K562 (cell line): ENCODE results near the gene KLHL6. TPM values are rescaled to one million over a fixed set of nuclear protein-coding genes. Genes with fewer than 3 reads are reported as not detected.

Experiments
- ATAC-seq: fragments of 200-7000 bp; cut with Tn5 transposase; 3 replicates; pipeline ENCODE4 v1.9.1; 2020; ENCODE audit warnings: moderate library complexity
- BruUV-seq: library from RNA; stranded (reverse); fragments of 400-500 nt; replicated peaks from 2 replicates; lab custom pipeline; 2021; lab: Mats Ljungman, UMichigan
- CTCF ChIA-PET: fragments of 300-600 bp; formaldehyde crosslinking; extraction: SDS; loops from one replicate; lab custom pipeline; 2021; ENCODE audit warnings: low intra/inter-chr PET ratio; lab: Yijun Ruan, JAX
- POLR2A ChIA-PET: fragments of 300-600, 350-650 bp; sonication (Branson Sonifier 250); formaldehyde crosslinking; extraction: SDS; loops from one replicate; lab custom pipeline; 2021; ENCODE audit warnings: antibody characterized with exemption, inconsistent platforms; lab: Yijun Ruan, JAX
- DNase-seq, 4 experiments: peaks; one replicate each; pipeline versions ENCODE4 v3.0.0 to v3.0.0-alpha.2; 2011 to 2018; ENCODE audit warnings: low spot score in 3 of 4, mixed read lengths in 3 of 4; ENCODE audit errors: extremely low read depth in 1 of 4
- FAIRE-seq: peaks from 2 replicates; lab custom pipeline; 2011; peaks lifted over from hg19 to GRCh38; lab: Jason Lieb, UNC
- H2AFZ ChIP-seq: 2 replicates; pipeline ENCODE4 v1.6.0; 2011; ENCODE audit warnings: low read depth, low read length, control low read depth, inconsistent platforms
- H3K27ac ChIP-seq: fragments of 200-600 bp; 3 replicates; pipeline ENCODE4 v1.8.0; 2011; ENCODE audit warnings: low read depth, mild to moderate bottlenecking, control low read depth, inconsistent platforms, low read length, moderate library complexity, mixed read lengths; ENCODE audit errors: extremely low read depth
- H3K27me3 ChIP-seq, 2 experiments: fragments of 300-600 bp in 1 of 2; 2 replicates in 1 of 2; 3 replicates in 1 of 2; pipeline versions ENCODE4 v1.6.0 to v1.8.0; 2011; ENCODE audit warnings: inconsistent platforms in 2 of 2, low read length in 2 of 2, mild to moderate bottlenecking in 1 of 2, mixed read lengths in 1 of 2, moderate library complexity in 1 of 2; ENCODE audit not compliant: control insufficient read depth in 2 of 2, insufficient read depth in 2 of 2
- H3K36me3 ChIP-seq: fragments of 300-600 bp; 3 replicates; pipeline ENCODE4 v1.8.0; 2011; ENCODE audit warnings: mild to moderate bottlenecking, low read length, inconsistent platforms; ENCODE audit not compliant: control insufficient read depth, insufficient read depth
- H3K4me1 ChIP-seq, 2 experiments: fragments of 200-600 bp in 1 of 2; replicated peaks in 1 of 2; 2 replicates in 1 of 2; 3 replicates in 1 of 2; pipeline versions ENCODE4 v1.5.1 to v1.8.0; 2011; ENCODE audit warnings: inconsistent platforms in 2 of 2, low read length in 2 of 2, mild to moderate bottlenecking in 1 of 2, mixed read lengths in 1 of 2, moderate library complexity in 1 of 2; ENCODE audit not compliant: control insufficient read depth in 2 of 2, insufficient read depth in 2 of 2
- H3K4me2 ChIP-seq: 2 replicates; pipeline ENCODE4 v1.6.1; 2011; ENCODE audit warnings: low read length, control low read depth, inconsistent platforms, mixed read lengths; ENCODE audit not compliant: insufficient read depth
- H3K4me3 ChIP-seq: fragments of 200-600 bp; sonication (generic), shearing (Covaris generic); 2 replicates; pipeline ENCODE4 v1.5.1; 2016; ENCODE audit warnings: control low read depth, inconsistent platforms
- H3K79me2 ChIP-seq: fragments of 200-600 bp; 3 replicates; pipeline ENCODE4 v1.8.0; 2011; ENCODE audit warnings: low read length, inconsistent platforms; ENCODE audit not compliant: control insufficient read depth, insufficient read depth
- H3K9ac ChIP-seq, 2 experiments: 2 replicates each; pipeline versions ENCODE4 v1.6.0 to v1.6.1; 2011; ENCODE audit warnings: low read depth in 2 of 2, low read length in 2 of 2, control low read depth in 1 of 2, inconsistent platforms in 1 of 2, mild to moderate bottlenecking in 1 of 2, mixed read lengths in 1 of 2; ENCODE audit not compliant: insufficient read depth in 1 of 2
- H3K9me1 ChIP-seq: one replicate; pipeline ENCODE4 v1.6.0; 2011; ENCODE audit warnings: inconsistent platforms, mild to moderate bottlenecking, low read length, moderate library complexity; ENCODE audit not compliant: control insufficient read depth, insufficient read depth
- H3K9me3 ChIP-seq: replicated peaks from 2 replicates; pipeline ENCODE4 v1.5.1; 2011; ENCODE audit warnings: low read depth, low read length, inconsistent platforms; ENCODE audit not compliant: control insufficient read depth, insufficient read depth
- H4K20me1 ChIP-seq: replicated peaks from 2 replicates; pipeline ENCODE4 v1.6.1; 2011; ENCODE audit warnings: low read length, inconsistent platforms, mixed read lengths; ENCODE audit not compliant: control insufficient read depth, insufficient read depth
- BCLAF1 ChIP-seq, 2 experiments: fragments of 450-650 bp in 1 of 2; IDR thresholded peaks; 2 replicates each; pipeline ENCODE4 v1.6.1; 2011 to 2017; ENCODE audit warnings: low read depth in 2 of 2, antibody characterized with exemption in 1 of 2, borderline replicate concordance in 1 of 2, low read length in 1 of 2, mild to moderate bottlenecking in 1 of 2, mixed read lengths in 1 of 2; ENCODE audit not compliant: control insufficient read depth in 1 of 2
- DMBX1 ChIP-seq: fragments of 250-450 bp; sonication (Bioruptor Pico); IDR thresholded peaks from 2 replicates; pipeline ENCODE4 v1.8.0; 2022; ENCODE audit warnings: inconsistent platforms, mild to moderate bottlenecking, moderate library complexity, borderline replicate concordance
- GATA2 ChIP-seq: sonication (generic); formaldehyde crosslinking; IDR thresholded peaks from 2 replicates; pipeline ENCODE4 v1.4.0; 2020; ENCODE audit warnings: mild to moderate bottlenecking, missing genetic modification reagents
- HOXB6 ChIP-seq: fragments of 250-450 bp; sonication (Bioruptor Pico); IDR thresholded peaks from 2 replicates; pipeline ENCODE4 v1.5.1; 2022; ENCODE audit warnings: mild to moderate bottlenecking, borderline replicate concordance
- KLF6 ChIP-seq: fragments of 250-450 bp; sonication (Bioruptor Pico); IDR thresholded peaks from 2 replicates; pipeline ENCODE4 v1.4.0; 2020; ENCODE audit warnings: mild to moderate bottlenecking, moderate library complexity, borderline replicate concordance
- MTA2 ChIP-seq: fragments of 450-650 bp; IDR thresholded peaks from 2 replicates; pipeline ENCODE4 v1.6.1; 2016; ENCODE audit warnings: low read depth
- PHF8 ChIP-seq: fragments of 200-600 bp; sonication (generic); IDR thresholded peaks from 2 replicates; pipeline ENCODE4 v1.6.1; 2012; ENCODE audit warnings: mixed run types, mild to moderate bottlenecking, inconsistent platforms, low read length, moderate library complexity, borderline replicate concordance
- POLR2AphosphoS5 ChIP-seq: IDR thresholded peaks from 2 replicates; pipeline ENCODE4 v1.6.1; 2011; ENCODE audit warnings: mild to moderate bottlenecking, low read depth, low read length, moderate library complexity; ENCODE audit not compliant: control insufficient read depth, insufficient read depth
- RB1 ChIP-seq: fragments of 450-650 bp; IDR thresholded peaks from 2 replicates; pipeline ENCODE4 v1.6.1; 2017; ENCODE audit warnings: low read depth, mild to moderate bottlenecking
- SMARCB1 ChIP-seq: IDR thresholded peaks from 2 replicates; pipeline ENCODE4 v1.6.1; 2011; ENCODE audit warnings: improper control_type of control experiment, low read depth; ENCODE audit not compliant: insufficient read length
- TGIF2 ChIP-seq: sonication (generic); formaldehyde crosslinking; IDR thresholded peaks from 2 replicates; pipeline ENCODE4 v1.8.1; 2022; ENCODE audit warnings: mild to moderate bottlenecking, missing genetic modification reagents, moderate library complexity
- ZBTB17 ChIP-seq: fragments of 450-650 bp; formaldehyde crosslinking; IDR thresholded peaks from 2 replicates; pipeline ENCODE4 v1.4.0; 2020; ENCODE audit warnings: mild to moderate bottlenecking
- ZNF436 ChIP-seq: fragments of 250-450, 450-650 bp; sonication (Bioruptor Pico); formaldehyde crosslinking; IDR thresholded peaks from 2 replicates; pipeline ENCODE4 v1.7.0; 2020; ENCODE audit warnings: mild to moderate bottlenecking
- WGBS: fragments of 100-300 bp; shearing (Covaris generic); methylation state at CpG from one replicate; pipeline ENCODE4 v1.1.6; 2016; ENCODE audit warnings: low coverage, mixed read lengths; ENCODE audit not compliant: insufficient coverage; ENCODE audit errors: missing lambda C conversion rate; 5-methylcytosine and 5-hydroxymethylcytosine counted together
- in situ Hi-C: fragments of 300-500 bp; cut with MboI; formaldehyde crosslinking; loops from 4 replicates; pipeline ENCODE4 v1.15.0; 2018; ENCODE audit warnings: inconsistent platforms, mixed read lengths
- intact Hi-C: fragments of 100-400 bp; cut with micrococcal nuclease; formaldehyde crosslinking; loops from 2 replicates; pipeline ENCODE4 v1.14.2; 2022
- polyA plus RNA-seq, 8 experiments: library from polyadenylated mRNA; depleted of rRNA in 4 of 8; stranded (reverse) in 5 of 8; unstranded in 3 of 8; fragments of >200 nt; fragmentation: Nextera tagmentation in 2 of 8; fragmentation: Illumina TruSeq in 1 of 8; extraction: Ambion mirVana in 2 of 8; extraction: Trizol in 1 of 8; gene quantifications; 2 replicates each; pipeline versions ENCODE4 v1.2.1 to v1.2.3, GENCODE V29; 2011 to 2014; ENCODE audit warnings: inconsistent platforms in 1 of 8, missing spikeins in 1 of 8
- total RNA-seq, 7 experiments: library from RNA; depleted of rRNA in 6 of 7; stranded (reverse); fragments of >200 nt in 6 of 7; fragmentation: Illumina TruSeq in 2 of 7; extraction: Trizol in 2 of 7; gene quantifications; 2 replicates each; pipeline versions ENCODE4 v1.2.1 to v1.2.3, GENCODE V29; 2011 to 2021; ENCODE audit warnings: low replicate concordance in 1 of 7

The KLHL6 gene
- total and polyA plus RNA-seq, 9 of the 15 experiments (the other 6 are each of a cell fraction or from before 2014, with no cell fraction given) = 0.18 to 2.1 (median 1.4) TPM

GRCh38 chr3:183437666-183438564, 117.6 kb downstream of the KLHL6 start:
- Histone ChIP-seq H3K27me3 (no peaks in the 10 kb centered on the region), H2AFZ (peak overlapping the region; percentile 81), H3K4me1 (peaks cover 4 to 49% of the 10 kb centered on the region in 2 experiments; a peak in 4 of 5 replicates), H3K9me1 (no peaks in the 10 kb centered on the region), H4K20me1 (no peaks in the 10 kb centered on the region), H3K79me2 (no peaks in the 10 kb centered on the region), H3K9me3 (no peaks in the 10 kb centered on the region), H3K4me3 (no peak overlapping the region), H3K27ac (no peak overlapping the region), H3K36me3 (no peaks in the 10 kb centered on the region), H3K4me2 (no peak overlapping the region), H3K9ac (0 out of 4 replicates have a peak overlapping the region, but pooled peaks of 1 of the 2 experiments have one; percentile 20)
- FAIRE-seq (no peak), DNase-seq (no peak), ATAC-seq (no peak)
- no peak for TF ChIP-seq KLF6
- TF ChIP-seq POLR2AphosphoS5 = no peak
- TF ChIP-seq TGIF2 (CRISPR knock-in tag) = no peak
- no peak for TF ChIP-seq ZNF436
- TF ChIP-seq SMARCB1 = no peak
- TF ChIP-seq RB1 = no peak
- TF ChIP-seq BCLAF1 (IDR thresholded peaks at IDR 0.05; ENCODE audit: borderline replicate concordance in 1 of 2, control insufficient read depth in 1 of 2, low read depth in 2 of 2, low read length in 1 of 2) = no peak
- TF ChIP-seq ZBTB17 (CRISPR knock-in tag) = no peak
- no peak for TF ChIP-seq DMBX1
- no peak for TF ChIP-seq HOXB6 (CRISPR knock-in tag)
- no peak for TF ChIP-seq PHF8
- TF ChIP-seq MTA2 = no peak
- TF ChIP-seq GATA2 (CRISPR knock-in tag) = no peak
- CTCF ChIA-PET = no interaction called here
- 55% methylated on average over 6 of the region's 6 CpGs for WGBS
- intact Hi-C loops = no loop called here
- POLR2A ChIA-PET = interaction anchor here (3.2 kb wide), 1 partner anchor 11 kb away, joined by 19 read pairs; no protein-coding TSS in a partner anchor
- in situ Hi-C loops = no loop called here
- no TSS peak for BruUV-seq
